Astrocyte (in vitro differentiated cells and primary cell): ENCODE data around the gene VTCN1. TPM values are rescaled to one million over a fixed set of nuclear protein-coding genes. Genes with fewer than 3 reads are reported as not detected.
"Not testable (repeated sequence)": the region's sequence is repeated elsewhere in the genome, so short reads cannot be mapped to it uniquely, and the experiment has no call there.

Experiments
- DNase-seq: peaks from one replicate; pipeline ENCODE4 v3.0.0-alpha.2; 2010; ENCODE audit warnings: low read depth
- FAIRE-seq: peaks from 2 replicates; lab custom pipeline; 2011; peaks lifted over from hg19 to GRCh38; lab: Jason Lieb, UNC
- H2AFZ ChIP-seq: 2 replicates; pipeline ENCODE4 v1.6.0; 2012; ENCODE audit warnings: low read depth, low read length, inconsistent platforms
- H3K27ac ChIP-seq: 2 replicates; pipeline ENCODE4 v1.5.1; 2011; ENCODE audit warnings: low read depth, low read length, inconsistent platforms
- H3K27me3 ChIP-seq: 2 replicates; pipeline ENCODE4 v1.6.0; 2011; ENCODE audit warnings: low read length, inconsistent platforms; ENCODE audit not compliant: insufficient read depth
- H3K36me3 ChIP-seq: 2 replicates; pipeline ENCODE4 v1.5.1; 2011; ENCODE audit warnings: low read length, inconsistent platforms; ENCODE audit not compliant: insufficient read depth
- H3K4me1 ChIP-seq: 2 replicates; pipeline ENCODE4 v1.5.1; 2011; ENCODE audit warnings: low read length, inconsistent platforms; ENCODE audit not compliant: insufficient read depth
- H3K4me2 ChIP-seq: 2 replicates; pipeline ENCODE4 v1.6.0; 2012; ENCODE audit warnings: low read length, inconsistent platforms
- H3K4me3 ChIP-seq: 2 replicates; pipeline ENCODE4 v1.5.1; 2011; ENCODE audit warnings: low read depth, mild to moderate bottlenecking, low read length, inconsistent platforms; ENCODE audit not compliant: insufficient read depth
- H3K79me2 ChIP-seq: 2 replicates; pipeline ENCODE4 v1.6.0; 2012; ENCODE audit warnings: mild to moderate bottlenecking, low read length, inconsistent platforms; ENCODE audit not compliant: insufficient read depth
- H3K9ac ChIP-seq: 2 replicates; pipeline ENCODE4 v1.6.0; 2012; ENCODE audit warnings: mild to moderate bottlenecking, low read length, inconsistent platforms
- H3K9me3 ChIP-seq: 2 replicates; pipeline ENCODE4 v1.5.1; 2012; ENCODE audit warnings: low read depth, mild to moderate bottlenecking, low read length, inconsistent platforms; ENCODE audit not compliant: insufficient read depth
- H4K20me1 ChIP-seq: 2 replicates; pipeline ENCODE4 v1.6.0; 2012; ENCODE audit warnings: low read length, inconsistent platforms; ENCODE audit not compliant: insufficient read depth
- H3K27ac Mint-ChIP-seq: one replicate; pipeline ENCODE4 v1.8.0; 2021; ENCODE audit warnings: mild to moderate bottlenecking, mixed read lengths; ENCODE audit not compliant: unreplicated experiment
- H3K27me3 Mint-ChIP-seq: one replicate; pipeline ENCODE4 v1.8.0; 2021; ENCODE audit warnings: low read depth, mixed read lengths; ENCODE audit not compliant: unreplicated experiment
- H3K36me3 Mint-ChIP-seq: one replicate; pipeline ENCODE4 v1.8.0; 2021; ENCODE audit warnings: low read depth, mixed read lengths; ENCODE audit not compliant: unreplicated experiment
- H3K4me1 Mint-ChIP-seq: one replicate; pipeline ENCODE4 v1.8.0; 2021; ENCODE audit warnings: low read depth, mixed read lengths; ENCODE audit not compliant: unreplicated experiment
- H3K4me3 Mint-ChIP-seq: one replicate; pipeline ENCODE4 v1.8.0; 2021; ENCODE audit warnings: mild to moderate bottlenecking, moderate library complexity, mixed read lengths; ENCODE audit not compliant: unreplicated experiment
- H3K9me3 Mint-ChIP-seq: one replicate; pipeline ENCODE4 v1.8.0; 2021; ENCODE audit warnings: mild to moderate bottlenecking, mixed read lengths; ENCODE audit not compliant: unreplicated experiment
- CTCF ChIP-seq: IDR thresholded peaks from 2 replicates; pipeline ENCODE4 v1.5.1; 2011; ENCODE audit warnings: low read depth, mild to moderate bottlenecking, inconsistent platforms, low read length, moderate library complexity; ENCODE audit not compliant: insufficient read depth
- EZH2 ChIP-seq: IDR thresholded peaks from 2 replicates; pipeline ENCODE4 v1.6.1; 2012; ENCODE audit warnings: mild to moderate bottlenecking, low read length, inconsistent platforms; ENCODE audit not compliant: insufficient read depth
- total RNA-seq: library from RNA; stranded (reverse); gene quantifications from 2 replicates; pipeline ENCODE4 v1.2.1, GENCODE V29; 2021

The VTCN1 gene
- total RNA-seq, 1 donor from 2014 or later: 1.3 TPM

GRCh38 chr1:117120774-117121588 is 89.7 kb downstream of the VTCN1 start:
- peak; percentile 68 for DNase-seq
- Histone ChIP-seq H3K36me3 (no peaks in the 10 kb centered on the region), H3K27ac (peak overlapping the region; percentile 99), H3K4me1 (peaks cover 12% of the 10 kb centered on the region), H4K20me1 (no peaks in the 10 kb centered on the region), H3K27me3 (no peaks in the 10 kb centered on the region), H2AFZ (peak overlapping the region; percentile 73), H3K9ac (peak overlapping the region; percentile 99), H3K4me2 (peak overlapping the region; percentile 92), H3K9me3 (no peaks in the 10 kb centered on the region), H3K79me2 (no peaks in the 10 kb centered on the region), H3K4me3 (peak overlapping the region; percentile 91)
- H3K27ac Mint-ChIP-seq: peak overlapping the region; percentile 83
- TF ChIP-seq EZH2: no peak
- TF ChIP-seq CTCF: no peak
- FAIRE-seq: no peak
- H3K9me3 Mint-ChIP-seq: no peaks in the 10 kb centered on the region
- peaks cover 3% of the 10 kb centered on the region for H3K4me1 Mint-ChIP-seq
- H3K4me3 Mint-ChIP-seq: peak overlapping the region; percentile 88
- no peaks in the 10 kb centered on the region for H3K27me3 Mint-ChIP-seq
- H3K36me3 Mint-ChIP-seq: peaks cover 6% of the 10 kb centered on the region

GRCh38 chr1:117119144-117119543 is 91.6 kb downstream of the VTCN1 start:
- not testable (repeated sequence) for H3K36me3 Mint-ChIP-seq, H3K4me3 Mint-ChIP-seq, H3K27me3 ChIP-seq, H3K4me1 Mint-ChIP-seq, H3K27ac Mint-ChIP-seq, H3K4me3 ChIP-seq, H3K27ac ChIP-seq, DNase-seq, FAIRE-seq, H3K9ac ChIP-seq, H3K27me3 Mint-ChIP-seq, H3K79me2 ChIP-seq, H2AFZ ChIP-seq, H3K9me3 ChIP-seq, H4K20me1 ChIP-seq, H3K9me3 Mint-ChIP-seq, H3K36me3 ChIP-seq, H3K4me2 ChIP-seq
- H3K4me1 ChIP-seq: peaks cover 12% of the 10 kb centered on the region

GRCh38 chr1:117118137-117118536 is 92.6 kb downstream of the VTCN1 start:
- no peaks in the 10 kb centered on the region for H3K27me3 ChIP-seq
- H2AFZ ChIP-seq: no peak overlapping the region
- H3K4me3 ChIP-seq: no peak overlapping the region
- peaks cover 3% of the 10 kb centered on the region for H3K4me1 Mint-ChIP-seq
- H4K20me1 ChIP-seq: no peaks in the 10 kb centered on the region
- H3K4me1 ChIP-seq: peaks cover 12% of the 10 kb centered on the region
- peaks cover 6% of the 10 kb centered on the region for H3K36me3 Mint-ChIP-seq
- TF ChIP-seq EZH2: no peak
- no peak for TF ChIP-seq CTCF
- H3K4me3 Mint-ChIP-seq: no peak overlapping the region
- H3K79me2 ChIP-seq: no peaks in the 10 kb centered on the region
- no peak overlapping the region for H3K9ac ChIP-seq
- no peaks in the 10 kb centered on the region for H3K36me3 ChIP-seq
- H3K27ac ChIP-seq: no peak overlapping the region
- no peak for FAIRE-seq
- DNase-seq: no peak
- no peak overlapping the region for H3K4me2 ChIP-seq
- no peaks in the 10 kb centered on the region for H3K9me3 ChIP-seq
- H3K27ac Mint-ChIP-seq: no peak overlapping the region
- no peaks in the 10 kb centered on the region for H3K27me3 Mint-ChIP-seq
- H3K9me3 Mint-ChIP-seq: no peaks in the 10 kb centered on the region
